ENCODE measurements around the gene OXER1.

GRCh38 chr2:42747422-42747821 is 16.5 kb downstream of the OXER1 start:
- TF ChIP-seq CTCF (IDR thresholded peaks at IDR 0.05): no peak
- no peak for TF ChIP-seq POLR2A (IDR thresholded peaks at IDR 0.05; ENCODE audit: low read length)
- no peak for TF ChIP-seq EP300 (IDR thresholded peaks at IDR 0.05)
- no peak for TF ChIP-seq MAZ (IDR thresholded peaks at IDR 0.05; ENCODE audit: borderline replicate concordance, low read depth, low read length)
- no peak for TF ChIP-seq RAD21 (conservative IDR thresholded peaks at IDR 0.05 in 1 of 2, IDR thresholded peaks at IDR 0.05 in 1 of 2)
- no peak for TF ChIP-seq KDM1A (IDR thresholded peaks at IDR 0.05; ENCODE audit: low read depth)
- no peak for TF ChIP-seq PHF8 (IDR thresholded peaks at IDR 0.05; ENCODE audit: borderline replicate concordance, low read depth)
- no peak for TF ChIP-seq HDAC2 (IDR thresholded peaks at IDR 0.05)
- no peak for TF ChIP-seq REST (IDR thresholded peaks at IDR 0.05)
